Liver (tissue), 9 donors: ENCODE results near the gene KIF3C. TPM values are rescaled to one million over a fixed set of nuclear protein-coding genes. Genes with fewer than 3 reads are reported as not detected.
"Not testable (repeated sequence)": the region's sequence is repeated elsewhere in the genome, so short reads cannot be mapped to it uniquely, and the experiment has no call there.

Experiments
- DNase-seq: peaks from one replicate; pipeline ENCODE4 v3.0.0-alpha.2; 2017; ENCODE audit warnings: low spot score
- H3K27ac ChIP-seq, 2 donors: one replicate each; pipeline ENCODE4 v1.7.0; 2013; ENCODE audit warnings: inconsistent platforms in 2 of 2, low read length in 2 of 2, control low read depth in 1 of 2, low read depth in 1 of 2, mild to moderate bottlenecking in 1 of 2
- H3K27me3 ChIP-seq, 4 donors: one replicate each; pipeline versions ENCODE4 v1.6.1 to v1.7.0; 2013; ENCODE audit warnings: low read length in 3 of 4, inconsistent platforms in 1 of 4, mild to moderate bottlenecking in 1 of 4, moderate library complexity in 1 of 4; ENCODE audit not compliant: control insufficient read depth in 4 of 4, insufficient read depth in 4 of 4
- H3K36me3 ChIP-seq, 4 donors: one replicate each; pipeline versions ENCODE4 v1.6.1 to v1.7.0; 2013; ENCODE audit warnings: low read length in 3 of 4, mild to moderate bottlenecking in 3 of 4, low read depth in 1 of 4, moderate library complexity in 1 of 4; ENCODE audit not compliant: control insufficient read depth in 4 of 4, insufficient read depth in 3 of 4
- H3K4me1 ChIP-seq, 4 donors: one replicate each; pipeline versions ENCODE4 v1.6.1 to v1.7.0; 2013; ENCODE audit warnings: low read length in 3 of 4, mild to moderate bottlenecking in 3 of 4, moderate library complexity in 1 of 4; ENCODE audit not compliant: control insufficient read depth in 4 of 4, insufficient read depth in 4 of 4
- H3K4me3 ChIP-seq, 3 donors: one replicate each; pipeline versions ENCODE4 v1.6.1 to v1.7.0; 2013; ENCODE audit warnings: low read length in 3 of 3, control low read depth in 1 of 3, low read depth in 1 of 3, mild to moderate bottlenecking in 1 of 3
- H3K9ac ChIP-seq, 2 donors: one replicate each; pipeline ENCODE4 v1.7.0; 2013; ENCODE audit warnings: low read length in 2 of 2, mild to moderate bottlenecking in 2 of 2, moderate library complexity in 2 of 2, control low read depth in 1 of 2, low read depth in 1 of 2
- H3K9me3 ChIP-seq, 4 donors: one replicate each; pipeline versions ENCODE4 v1.6.1 to v1.7.0; 2013; ENCODE audit warnings: low read length in 3 of 4; ENCODE audit not compliant: control insufficient read depth in 4 of 4
- ATF3 ChIP-seq: IDR thresholded peaks from 2 replicates; pipeline ENCODE4 v1.6.1; 2016; ENCODE audit warnings: antibody characterized with exemption
- CTCF ChIP-seq: fragments of 150-350 bp; IDR thresholded peaks from 2 replicates; pipeline ENCODE4 v1.5.1; 2017; ENCODE audit warnings: improper control_type of control experiment, low read depth, low read length; ENCODE audit not compliant: missing input control
- EGR1 ChIP-seq, 2 donors: IDR thresholded peaks; 2 replicates each; pipeline ENCODE4 v1.6.1; 2016 to 2018; ENCODE audit warnings: antibody characterized with exemption in 2 of 2, low read depth in 2 of 2
- FOXA2 ChIP-seq: IDR thresholded peaks from 2 replicates; pipeline ENCODE4 v1.6.1; 2016; ENCODE audit warnings: antibody characterized with exemption
- GABPA ChIP-seq, 2 donors: IDR thresholded peaks in 1 of 2; conservative IDR thresholded peaks in 1 of 2; 2 replicates each; pipeline ENCODE4 v1.6.1; 2016; ENCODE audit warnings: antibody characterized with exemption in 2 of 2, mild to moderate bottlenecking in 1 of 2, moderate library complexity in 1 of 2
- HNF4A ChIP-seq, 2 donors: conservative IDR thresholded peaks; 2 replicates each; pipeline ENCODE4 v1.6.1; 2016; ENCODE audit warnings: antibody characterized with exemption in 2 of 2, mild to moderate bottlenecking in 2 of 2
- HNF4G ChIP-seq: IDR thresholded peaks from 2 replicates; pipeline ENCODE4 v1.6.1; 2016; ENCODE audit warnings: antibody characterized with exemption
- JUND ChIP-seq, 2 donors: IDR thresholded peaks; 2 replicates each; pipeline ENCODE4 v1.6.1; 2016; ENCODE audit warnings: antibody characterized with exemption in 2 of 2
- MAX ChIP-seq: IDR thresholded peaks from 2 replicates; pipeline ENCODE4 v1.6.1; 2016; ENCODE audit warnings: antibody characterized with exemption
- NR2F2 ChIP-seq: IDR thresholded peaks from 2 replicates; pipeline ENCODE4 v1.6.1; 2016; ENCODE audit warnings: antibody characterized with exemption
- RAD21 ChIP-seq, 2 donors: IDR thresholded peaks; 2 replicates each; pipeline ENCODE4 v1.6.1; 2016; ENCODE audit warnings: antibody characterized with exemption in 2 of 2, mild to moderate bottlenecking in 2 of 2
- REST ChIP-seq: IDR thresholded peaks from 2 replicates; pipeline ENCODE4 v1.6.1; 2016; ENCODE audit warnings: antibody characterized with exemption, mild to moderate bottlenecking
- RXRA ChIP-seq, 2 donors: IDR thresholded peaks; 2 replicates each; pipeline ENCODE4 v1.6.1; 2017 to 2018; ENCODE audit warnings: antibody characterized with exemption in 2 of 2, mild to moderate bottlenecking in 1 of 2
- SP1 ChIP-seq: IDR thresholded peaks from 2 replicates; pipeline ENCODE4 v1.6.1; 2018; ENCODE audit warnings: antibody characterized with exemption, mild to moderate bottlenecking
- TAF1 ChIP-seq: conservative IDR thresholded peaks from 2 replicates; pipeline ENCODE4 v1.6.1; 2016; ENCODE audit warnings: antibody characterized with exemption, mild to moderate bottlenecking
- YY1 ChIP-seq: IDR thresholded peaks from 2 replicates; pipeline ENCODE4 v1.6.1; 2016; ENCODE audit warnings: antibody characterized with exemption, mild to moderate bottlenecking
- ZBTB33 ChIP-seq: IDR thresholded peaks from 2 replicates; pipeline ENCODE4 v1.6.1; 2016; ENCODE audit warnings: antibody characterized with exemption
- WGBS: extraction: QIAGEN DNeasy Blood & Tissue Kit; methylation state at CpG from one replicate; pipeline ENCODE4 v1.1.7; 2013; 5-methylcytosine and 5-hydroxymethylcytosine counted together
- polyA plus RNA-seq, 2 donors: library from polyadenylated mRNA; stranded (reverse) in 1 of 2; unstranded in 1 of 2; fragments of 200-250 nt in 1 of 2; fragments of >200 nt in 1 of 2; fragmentation: Nextera tagmentation in 1 of 2; extraction: Ambion mirVana in 1 of 2; gene quantifications; one replicate each; pipeline versions ENCODE4 v1.2.1 to v1.2.3, GENCODE V29; 2013 to 2015
- total RNA-seq, 2 donors: library from RNA; depleted of rRNA; stranded (reverse); fragments of >200 nt; gene quantifications; one replicate each; pipeline ENCODE4 v1.2.3, GENCODE V29; 2014
- donor health status: healthy.
- donor health status: healthy.
- donor health status: healthy.
- donor health status: healthy.
- donor health status: healthy.

KIF3C gene
- total and polyA plus RNA-seq, 4 donors, result 0.26 to 0.93 (median 0.67) TPM

- Histone ChIP-seq H3K36me3 (no peaks in the 10 kb centered on the region), H3K4me3 (no peak overlapping the region), H3K4me1 (peaks cover 4 to 12% (median 8%) of the 10 kb centered on the region in 4 donors), H3K9me3 (no peaks in the 10 kb centered on the region), H3K27ac (no peak overlapping the region), H3K9ac (no peak overlapping the region), H3K27me3 (no peaks in the 10 kb centered on the region)
- TF ChIP-seq EGR1 (IDR thresholded peaks at IDR 0.05; ENCODE audit: low read depth in 2 of 2) (peak in 1 of 2 donors; percentile 14), SP1 (no peak)
- DNase-seq, result no peak
- 80% methylated on average over 5 of the region's 5 CpGs for WGBS
Observed at GRCh38 chr2:26000561-26001082, 18.3 kb upstream of the KIF3C start.

- not testable (repeated sequence) for H3K27me3 ChIP-seq, H3K4me3 ChIP-seq, DNase-seq, H3K36me3 ChIP-seq, H3K27ac ChIP-seq, H3K9ac ChIP-seq, H3K9me3 ChIP-seq
- peaks cover 4 to 12% (median 8%) of the 10 kb centered on the region in 4 donors for H3K4me1 ChIP-seq
- WGBS, result 76% methylated on average over 7 of the region's 7 CpGs
Observed at GRCh38 chr2:25999406-25999805, 17.1 kb upstream of the KIF3C start.

- H3K4me3 ChIP-seq, H3K9me3 ChIP-seq, H3K36me3 ChIP-seq, DNase-seq, H3K27me3 ChIP-seq, H3K27ac ChIP-seq, H3K9ac ChIP-seq: not testable (repeated sequence)
- WGBS, result 97% methylated on average over 13 of the region's 13 CpGs
- peaks cover 4 to 12% (median 8%) of the 10 kb centered on the region in 4 donors for H3K4me1 ChIP-seq
Observed at GRCh38 chr2:25998816-25999383, 16.6 kb upstream of the KIF3C start.

- Histone ChIP-seq H3K9ac (no peak overlapping the region), H3K36me3 (no peaks in the 10 kb centered on the region), H3K4me1 (peaks cover 2 to 11% (median 7%) of the 10 kb centered on the region in 4 donors), H3K27me3 (no peaks in the 10 kb centered on the region), H3K9me3 (no peaks in the 10 kb centered on the region), H3K27ac (no peak overlapping the region), H3K4me3 (no peak overlapping the region)
- DNase-seq, result no peak
- WGBS, result 89% methylated on average over 1 of the region's 1 CpG
- TF ChIP-seq TAF1 (no peak), SP1 (no peak), HNF4A (conservative IDR thresholded peaks at IDR 0.05) (no peak), HNF4G (no peak), ZBTB33 (no peak), YY1 (no peak), JUND (IDR thresholded peaks at IDR 0.05) (no peak), ATF3 (no peak), RAD21 (IDR thresholded peaks at IDR 0.05) (no peak), FOXA2 (no peak), NR2F2 (no peak), REST (no peak), CTCF (no peak), MAX (no peak), RXRA (IDR thresholded peaks at IDR 0.05) (no peak), GABPA (IDR thresholded peaks at IDR 0.05 in 1 of 2, conservative IDR thresholded peaks at IDR 0.05 in 1 of 2) (no peak)
Observed at GRCh38 chr2:25996844-25997243, 14.5 kb upstream of the KIF3C start.
